ENCODE measurements around the gene FAM98C.

Gene FAM98C

GRCh38 chr19:38429055-38429810 is 26.3 kb downstream of the FAM98C start:
- H3K27me3 ChIP-seq (ENCODE audit: insufficient read depth, low read length) = no peaks in the 10 kb centered on the region
- H3K79me2 ChIP-seq (ENCODE audit: insufficient read depth, low read length) = no peaks in the 10 kb centered on the region
- H3K4me3 ChIP-seq (ENCODE audit: low read depth, low read length, poor library complexity, severe bottlenecking) = no peak overlapping the region
- H3K4me2 ChIP-seq (ENCODE audit: low read length) = peak overlapping the region; percentile 40; the same call in 1 of the 2 replicates
- H3K27ac ChIP-seq (ENCODE audit: low read depth, low read length, poor library complexity, severe bottlenecking) = peak overlapping the region; percentile 73
- TF ChIP-seq EZH2 (IDR thresholded peaks at IDR 0.05; ENCODE audit: borderline replicate concordance, low read length) (no peak), CTCF (IDR thresholded peaks at IDR 0.05; ENCODE audit: low read length) (no peak)
- H3K9me3 ChIP-seq (ENCODE audit: low read length) = no peaks in the 10 kb centered on the region
- no peaks in the 10 kb centered on the region for H3F3A ChIP-seq (ENCODE audit: insufficient read depth, low read length)
- no peaks in the 10 kb centered on the region for H3K36me3 ChIP-seq (ENCODE audit: insufficient read depth, low read length)
- peaks cover 27% of the 10 kb centered on the region for H3K4me1 ChIP-seq (ENCODE audit: insufficient read depth, low read length, severe bottlenecking)
- no peak overlapping the region for H2AFZ ChIP-seq (ENCODE audit: low read length)
- H3K9me2 ChIP-seq (ENCODE audit: low read depth, low read length) = no peaks in the 10 kb centered on the region
- no peak overlapping the region; the same call in 1 of the 2 replicates for H3K9ac ChIP-seq (ENCODE audit: low read length)
- no peaks in the 10 kb centered on the region for H4K20me1 ChIP-seq (ENCODE audit: insufficient read depth, low read length)

GRCh38 chr19:38429811-38430156 is 26.9 kb downstream of the FAM98C start:
- H3K27me3 ChIP-seq (ENCODE audit: insufficient read depth, low read length) = no peaks in the 10 kb centered on the region
- H3K27ac ChIP-seq (ENCODE audit: low read depth, low read length, poor library complexity, severe bottlenecking) = peak overlapping the region; percentile 73
- H4K20me1 ChIP-seq (ENCODE audit: insufficient read depth, low read length) = no peaks in the 10 kb centered on the region
- no peak overlapping the region for H3K9ac ChIP-seq (ENCODE audit: low read length)
- no peaks in the 10 kb centered on the region for H3K9me2 ChIP-seq (ENCODE audit: low read depth, low read length)
- H3K4me3 ChIP-seq (ENCODE audit: low read depth, low read length, poor library complexity, severe bottlenecking) = no peak overlapping the region
- no peak for TF ChIP-seq CTCF (IDR thresholded peaks at IDR 0.05; ENCODE audit: low read length)
- no peak for TF ChIP-seq EZH2 (IDR thresholded peaks at IDR 0.05; ENCODE audit: borderline replicate concordance, low read length)
- H3F3A ChIP-seq (ENCODE audit: insufficient read depth, low read length) = no peaks in the 10 kb centered on the region
- H3K36me3 ChIP-seq (ENCODE audit: insufficient read depth, low read length) = no peaks in the 10 kb centered on the region
- H2AFZ ChIP-seq (ENCODE audit: low read length) = no peak overlapping the region
- H3K79me2 ChIP-seq (ENCODE audit: insufficient read depth, low read length) = no peaks in the 10 kb centered on the region
- no peaks in the 10 kb centered on the region for H3K9me3 ChIP-seq (ENCODE audit: low read length)
- no peak overlapping the region for H3K4me2 ChIP-seq (ENCODE audit: low read length)
- peaks cover 27% of the 10 kb centered on the region for H3K4me1 ChIP-seq (ENCODE audit: insufficient read depth, low read length, severe bottlenecking)

GRCh38 chr19:38430931-38431330 is 28.0 kb downstream of the FAM98C start:
- TF ChIP-seq EZH2 (IDR thresholded peaks at IDR 0.05; ENCODE audit: borderline replicate concordance, low read length) (no peak), CTCF (IDR thresholded peaks at IDR 0.05; ENCODE audit: low read length) (no peak)
- no peaks in the 10 kb centered on the region for H3F3A ChIP-seq (ENCODE audit: insufficient read depth, low read length)
- H3K9ac ChIP-seq (ENCODE audit: low read length) = no peak overlapping the region
- no peaks in the 10 kb centered on the region for H3K9me3 ChIP-seq (ENCODE audit: low read length)
- no peaks in the 10 kb centered on the region for H3K79me2 ChIP-seq (ENCODE audit: insufficient read depth, low read length)
- no peaks in the 10 kb centered on the region for H3K27me3 ChIP-seq (ENCODE audit: insufficient read depth, low read length)
- no peaks in the 10 kb centered on the region for H4K20me1 ChIP-seq (ENCODE audit: insufficient read depth, low read length)
- no peak overlapping the region for H3K4me2 ChIP-seq (ENCODE audit: low read length)
- no peaks in the 10 kb centered on the region for H3K9me2 ChIP-seq (ENCODE audit: low read depth, low read length)
- H3K4me3 ChIP-seq (ENCODE audit: low read depth, low read length, poor library complexity, severe bottlenecking) = no peak overlapping the region
- H3K27ac ChIP-seq (ENCODE audit: low read depth, low read length, poor library complexity, severe bottlenecking) = no peak overlapping the region
- H2AFZ ChIP-seq (ENCODE audit: low read length) = no peak overlapping the region
- peaks cover 27% of the 10 kb centered on the region for H3K4me1 ChIP-seq (ENCODE audit: insufficient read depth, low read length, severe bottlenecking)
- H3K36me3 ChIP-seq (ENCODE audit: insufficient read depth, low read length) = no peaks in the 10 kb centered on the region
